ENCODE results near the gene ADGRE2. TPM values are rescaled to one million over a fixed set of nuclear protein-coding genes. Genes with fewer than 3 reads are reported as not detected.

Gene ADGRE2
- total RNA-seq, 1 donor from 2014 or later = 0.93 TPM

DNA sequence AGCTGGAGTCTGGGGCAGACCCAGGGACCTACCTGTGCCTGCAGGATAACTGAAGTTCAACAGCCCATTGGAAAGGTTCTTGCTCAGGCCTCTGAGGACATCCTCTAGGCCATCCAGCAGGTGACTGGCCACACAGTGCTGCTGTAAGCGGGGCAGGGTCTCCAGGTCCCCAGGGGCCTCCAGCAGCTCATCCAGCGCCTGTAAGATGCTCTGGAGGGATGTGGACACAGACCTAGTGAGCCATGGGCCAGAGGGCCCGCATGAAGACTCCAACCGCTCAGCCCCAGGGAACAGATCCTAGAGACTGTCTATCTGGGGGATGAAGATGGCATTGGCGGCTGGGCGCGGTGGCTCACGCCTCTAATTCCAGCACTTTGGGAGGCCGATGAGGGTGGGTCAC, 14.0 kb downstream of the ADGRE2 start:
- POLR2A ChIA-PET = no interaction called here
- TF ChIP-seq, protein P1, sequence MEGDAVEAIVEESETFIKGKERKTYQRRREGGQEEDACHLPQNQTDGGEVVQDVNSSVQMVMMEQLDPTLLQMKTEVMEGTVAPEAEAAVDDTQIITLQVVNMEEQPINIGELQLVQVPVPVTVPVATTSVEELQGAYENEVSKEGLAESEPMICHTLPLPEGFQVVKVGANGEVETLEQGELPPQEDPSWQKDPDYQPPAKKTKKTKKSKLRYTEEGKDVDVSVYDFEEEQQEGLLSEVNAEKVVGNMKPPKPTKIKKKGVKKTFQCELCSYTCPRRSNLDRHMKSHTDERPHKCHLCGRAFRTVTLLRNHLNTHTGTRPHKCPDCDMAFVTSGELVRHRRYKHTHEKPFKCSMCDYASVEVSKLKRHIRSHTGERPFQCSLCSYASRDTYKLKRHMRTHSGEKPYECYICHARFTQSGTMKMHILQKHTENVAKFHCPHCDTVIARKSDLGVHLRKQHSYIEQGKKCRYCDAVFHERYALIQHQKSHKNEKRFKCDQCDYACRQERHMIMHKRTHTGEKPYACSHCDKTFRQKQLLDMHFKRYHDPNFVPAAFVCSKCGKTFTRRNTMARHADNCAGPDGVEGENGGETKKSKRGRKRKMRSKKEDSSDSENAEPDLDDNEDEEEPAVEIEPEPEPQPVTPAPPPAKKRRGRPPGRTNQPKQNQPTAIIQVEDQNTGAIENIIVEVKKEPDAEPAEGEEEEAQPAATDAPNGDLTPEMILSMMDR (IDR thresholded peaks at IDR 0.05) = no peak
- Mint-ChIP-seq H3K36me3 (ENCODE audit: low read depth) (peaks cover 3% of the 10 kb centered on the region), H3K27me3 (peaks cover 10% of the 10 kb centered on the region), H3K4me3 (no peak overlapping the region), H3K27ac (no peak overlapping the region), H3K9me3 (no peaks in the 10 kb centered on the region), H3K4me1 (no peaks in the 10 kb centered on the region)
- intact Hi-C loops (cut with micrococcal nuclease) = no loop called here
- DNase-seq (no peak), ATAC-seq (ENCODE audit: low read depth) (no peak)
- CTCF ChIA-PET = no interaction called here

GRCh38 chr19:14763497-14764145, 14.7 kb downstream of the ADGRE2 start:
- peaks cover 10% of the 10 kb centered on the region for H3K27me3 Mint-ChIP-seq
- intact Hi-C loops (cut with micrococcal nuclease) = no loop called here
- H3K9me3 Mint-ChIP-seq = no peaks in the 10 kb centered on the region
- peaks cover 3% of the 10 kb centered on the region for H3K36me3 Mint-ChIP-seq (ENCODE audit: low read depth)
- ChIA-PET CTCF (no interaction called here), POLR2A (no interaction called here)
- H3K4me1 Mint-ChIP-seq = no peaks in the 10 kb centered on the region
- ATAC-seq (ENCODE audit: low read depth) = no peak
- H3K4me3 Mint-ChIP-seq = no peak overlapping the region
- H3K27ac Mint-ChIP-seq = no peak overlapping the region
- DNase-seq = no peak
- TF ChIP-seq, protein P1 (IDR thresholded peaks at IDR 0.05) = no peak

GRCh38 chr19:14762111-14762510, 16.2 kb downstream of the ADGRE2 start:
- Mint-ChIP-seq H3K27me3 (peaks cover 10% of the 10 kb centered on the region), H3K4me3 (no peak overlapping the region), H3K36me3 (ENCODE audit: low read depth) (peaks cover 3% of the 10 kb centered on the region), H3K27ac (no peak overlapping the region), H3K9me3 (no peaks in the 10 kb centered on the region), H3K4me1 (no peaks in the 10 kb centered on the region)
- TF ChIP-seq, protein P1 (IDR thresholded peaks at IDR 0.05) = no peak
- intact Hi-C loops (cut with micrococcal nuclease) = no loop called here
- CTCF ChIA-PET = no interaction called here
- no peak for DNase-seq
- POLR2A ChIA-PET = interaction anchor here (0.7 kb wide), 1 partner anchor 390 kb away, joined by 4 read pairs; no protein-coding TSS in a partner anchor
- no peak for ATAC-seq (ENCODE audit: low read depth)

DNA sequence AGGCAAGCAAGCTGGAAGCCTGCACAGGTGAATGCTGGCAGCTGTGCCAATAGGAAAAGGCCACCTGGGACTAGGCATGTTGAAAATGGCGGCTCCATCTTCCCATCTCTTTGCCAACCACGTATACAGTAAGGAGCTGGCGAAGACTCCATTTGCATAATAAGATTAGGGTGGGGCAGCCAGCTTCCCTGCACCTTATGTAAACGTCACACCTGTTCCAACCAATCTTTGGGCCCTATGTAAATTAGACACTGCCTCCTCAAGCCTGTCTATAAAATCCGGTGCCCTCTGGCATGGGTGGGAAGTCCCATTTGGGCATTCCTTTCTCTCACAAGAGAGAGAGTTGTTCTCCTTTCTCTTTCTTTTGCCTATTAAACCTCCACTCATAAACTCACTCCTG, 16.8 kb downstream of the ADGRE2 start:
- ChIA-PET CTCF (no interaction called here), POLR2A (interaction anchor here (0.7 kb wide), 1 partner anchor 390 kb away, joined by 4 read pairs; no protein-coding TSS in a partner anchor)
- no peak overlapping the region for H3K27ac Mint-ChIP-seq
- no peak for ATAC-seq (ENCODE audit: low read depth)
- H3K27me3 Mint-ChIP-seq = peaks cover 10% of the 10 kb centered on the region
- H3K4me1 Mint-ChIP-seq = no peaks in the 10 kb centered on the region
- DNase-seq = no peak
- H3K4me3 Mint-ChIP-seq = no peak overlapping the region
- intact Hi-C loops (cut with micrococcal nuclease) = no loop called here
- TF ChIP-seq, protein P1 (IDR thresholded peaks at IDR 0.05) = no peak
- H3K9me3 Mint-ChIP-seq = no peaks in the 10 kb centered on the region
- H3K36me3 Mint-ChIP-seq (ENCODE audit: low read depth) = peaks cover 3% of the 10 kb centered on the region

GRCh38 chr19:14758816-14759215, 19.5 kb downstream of the ADGRE2 start:
- ATAC-seq (ENCODE audit: low read depth) (no peak), DNase-seq (no peak)
- Mint-ChIP-seq H3K27ac (no peak overlapping the region), H3K9me3 (no peaks in the 10 kb centered on the region), H3K36me3 (ENCODE audit: low read depth) (no peaks in the 10 kb centered on the region), H3K4me3 (no peak overlapping the region), H3K4me1 (no peaks in the 10 kb centered on the region), H3K27me3 (peaks cover under 1% of the 10 kb centered on the region)
- TF ChIP-seq, protein P1 (IDR thresholded peaks at IDR 0.05) = no peak
- ChIA-PET POLR2A (no interaction called here), CTCF (no interaction called here)
- intact Hi-C loops (cut with micrococcal nuclease) = no loop called here

Data from activated B cell treated with CpG ODN at 0.5 μM for 24 hours (primary cell).